ENCODE measurements around the gene RPL37. TPM values are rescaled to one million over a fixed set of nuclear protein-coding genes. Genes with fewer than 3 reads are reported as not detected.

Gene RPL37
- total and polyA plus RNA-seq, 9 of the 15 experiments (the other 6 are each of a cell fraction or from before 2014, with no cell fraction given) = 2,342 to 7,963 (median 4,091) TPM

DNA sequence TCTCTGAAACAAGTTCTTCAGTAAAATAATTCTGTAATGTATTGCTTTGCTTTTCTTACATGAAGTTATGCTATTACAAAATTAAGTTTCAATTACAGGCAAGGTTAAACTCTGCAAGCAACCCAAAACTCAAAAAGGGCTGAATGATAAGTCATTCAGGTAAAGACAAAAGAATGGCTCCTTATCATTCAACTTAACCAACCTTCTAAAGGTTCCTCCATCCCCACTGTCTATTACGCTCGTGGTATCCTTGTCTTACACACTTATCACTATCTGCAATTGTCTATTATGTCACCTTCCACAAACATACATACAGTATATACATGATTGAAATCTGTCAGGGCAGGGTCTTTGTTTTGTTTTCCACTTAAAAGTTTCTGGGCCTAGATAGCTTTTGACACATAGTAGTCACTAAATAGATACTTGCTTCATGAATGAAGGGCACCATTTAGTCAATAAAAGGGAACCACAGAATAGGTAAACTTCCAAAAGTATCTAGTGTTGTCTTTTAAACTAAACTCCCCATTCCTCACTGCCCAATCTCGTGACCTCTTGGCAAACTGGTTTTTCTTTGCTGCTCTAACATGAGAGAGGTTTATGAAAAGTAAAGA, 6.9 kb downstream of the RPL37 start (continued):
- TF ChIP-seq ZNF318 (IDR thresholded peaks at IDR 0.05; ENCODE audit: borderline replicate concordance in 1 of 2, low read depth in 1 of 2) (no peak), FOSL1 (tag; conservative IDR thresholded peaks at IDR 0.05) (no peak), POLR2H (tag; IDR thresholded peaks at IDR 0.05; ENCODE audit: low read depth) (peak; percentile 53; the same call in 1 of the 2 replicates), ZNF77 (CRISPR knock-in tag; IDR thresholded peaks at IDR 0.05) (no peak), PML (IDR thresholded peaks at IDR 0.05; ENCODE audit: low read length) (0 out of 2 replicates have a peak, but pooled peaks have one; percentile 18), DEAF1 (CRISPR knock-in tag; IDR thresholded peaks at IDR 0.05) (peak; percentile 10; the same call in 1 of the 2 replicates)
- TF ChIP-seq, protein P1, sequence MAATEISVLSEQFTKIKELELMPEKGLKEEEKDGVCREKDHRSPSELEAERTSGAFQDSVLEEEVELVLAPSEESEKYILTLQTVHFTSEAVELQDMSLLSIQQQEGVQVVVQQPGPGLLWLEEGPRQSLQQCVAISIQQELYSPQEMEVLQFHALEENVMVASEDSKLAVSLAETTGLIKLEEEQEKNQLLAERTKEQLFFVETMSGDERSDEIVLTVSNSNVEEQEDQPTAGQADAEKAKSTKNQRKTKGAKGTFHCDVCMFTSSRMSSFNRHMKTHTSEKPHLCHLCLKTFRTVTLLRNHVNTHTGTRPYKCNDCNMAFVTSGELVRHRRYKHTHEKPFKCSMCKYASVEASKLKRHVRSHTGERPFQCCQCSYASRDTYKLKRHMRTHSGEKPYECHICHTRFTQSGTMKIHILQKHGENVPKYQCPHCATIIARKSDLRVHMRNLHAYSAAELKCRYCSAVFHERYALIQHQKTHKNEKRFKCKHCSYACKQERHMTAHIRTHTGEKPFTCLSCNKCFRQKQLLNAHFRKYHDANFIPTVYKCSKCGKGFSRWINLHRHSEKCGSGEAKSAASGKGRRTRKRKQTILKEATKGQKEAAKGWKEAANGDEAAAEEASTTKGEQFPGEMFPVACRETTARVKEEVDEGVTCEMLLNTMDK (IDR thresholded peaks at IDR 0.05; ENCODE audit: borderline replicate concordance, insufficient read depth, low read depth, low read length, poor library complexity, severe bottlenecking) = no peak
- TF ChIP-seq, protein P2, sequence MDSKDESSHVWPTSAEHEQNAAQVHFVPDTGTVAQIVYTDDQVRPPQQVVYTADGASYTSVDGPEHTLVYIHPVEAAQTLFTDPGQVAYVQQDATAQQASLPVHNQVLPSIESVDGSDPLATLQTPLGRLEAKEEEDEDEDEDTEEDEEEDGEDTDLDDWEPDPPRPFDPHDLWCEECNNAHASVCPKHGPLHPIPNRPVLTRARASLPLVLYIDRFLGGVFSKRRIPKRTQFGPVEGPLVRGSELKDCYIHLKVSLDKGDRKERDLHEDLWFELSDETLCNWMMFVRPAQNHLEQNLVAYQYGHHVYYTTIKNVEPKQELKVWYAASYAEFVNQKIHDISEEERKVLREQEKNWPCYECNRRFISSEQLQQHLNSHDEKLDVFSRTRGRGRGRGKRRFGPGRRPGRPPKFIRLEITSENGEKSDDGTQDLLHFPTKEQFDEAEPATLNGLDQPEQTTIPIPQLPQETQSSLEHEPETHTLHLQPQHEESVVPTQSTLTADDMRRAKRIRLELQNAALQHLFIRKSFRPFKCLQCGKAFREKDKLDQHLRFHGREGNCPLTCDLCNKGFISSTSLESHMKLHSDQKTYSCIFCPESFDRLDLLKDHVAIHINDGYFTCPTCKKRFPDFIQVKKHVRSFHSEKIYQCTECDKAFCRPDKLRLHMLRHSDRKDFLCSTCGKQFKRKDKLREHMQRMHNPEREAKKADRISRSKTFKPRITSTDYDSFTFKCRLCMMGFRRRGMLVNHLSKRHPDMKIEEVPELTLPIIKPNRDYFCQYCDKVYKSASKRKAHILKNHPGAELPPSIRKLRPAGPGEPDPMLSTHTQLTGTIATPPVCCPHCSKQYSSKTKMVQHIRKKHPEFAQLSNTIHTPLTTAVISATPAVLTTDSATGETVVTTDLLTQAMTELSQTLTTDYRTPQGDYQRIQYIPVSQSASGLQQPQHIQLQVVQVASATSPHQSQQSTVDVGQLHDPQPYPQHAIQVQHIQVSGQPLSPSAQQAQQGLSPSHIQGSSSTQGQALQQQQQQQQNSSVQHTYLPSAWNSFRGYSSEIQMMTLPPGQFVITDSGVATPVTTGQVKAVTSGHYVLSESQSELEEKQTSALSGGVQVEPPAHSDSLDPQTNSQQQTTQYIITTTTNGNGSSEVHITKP (IDR thresholded peaks at IDR 0.05; ENCODE audit: partially characterized antibody) = no peak
